ENCODE measurements around the gene NFKBIB. TPM values are rescaled to one million over a fixed set of nuclear protein-coding genes. Genes with fewer than 3 reads are reported as not detected.

NFKBIB gene, protein sequence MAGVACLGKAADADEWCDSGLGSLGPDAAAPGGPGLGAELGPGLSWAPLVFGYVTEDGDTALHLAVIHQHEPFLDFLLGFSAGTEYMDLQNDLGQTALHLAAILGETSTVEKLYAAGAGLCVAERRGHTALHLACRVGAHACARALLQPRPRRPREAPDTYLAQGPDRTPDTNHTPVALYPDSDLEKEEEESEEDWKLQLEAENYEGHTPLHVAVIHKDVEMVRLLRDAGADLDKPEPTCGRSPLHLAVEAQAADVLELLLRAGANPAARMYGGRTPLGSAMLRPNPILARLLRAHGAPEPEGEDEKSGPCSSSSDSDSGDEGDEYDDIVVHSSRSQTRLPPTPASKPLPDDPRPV
- polyA plus RNA-seq (12.3 to 14.4 TPM (median 13.7 TPM) in 3 replicates), polyA minus RNA-seq (1.6 to 5.7 TPM (median 3.0 TPM) in 3 replicates)
- polyA plus RNA-seq (2011; ENCODE audit: low read depth), result 14.5 TPM
- 7.5 and 18.5 TPM in 2 replicates for polyA plus RNA-seq (2011; cell fraction: cytosol; rRNA removed)
- 8.7 and 14.6 TPM in 2 replicates for polyA plus RNA-seq (2011; cell fraction: nucleus; rRNA removed)
- 21.0 and 22.2 TPM in 2 replicates for polyA plus RNA-seq (2012; ENCODE audit: low replicate concordance)
- polyA minus RNA-seq (2011; cell fraction: cytosol; rRNA and poly(A)+ RNA removed), result 13.8 TPM
- 2.9 and 5.1 TPM in 2 replicates for polyA minus RNA-seq (2011; cell fraction: nucleus; rRNA and poly(A)+ RNA removed)

DNA sequence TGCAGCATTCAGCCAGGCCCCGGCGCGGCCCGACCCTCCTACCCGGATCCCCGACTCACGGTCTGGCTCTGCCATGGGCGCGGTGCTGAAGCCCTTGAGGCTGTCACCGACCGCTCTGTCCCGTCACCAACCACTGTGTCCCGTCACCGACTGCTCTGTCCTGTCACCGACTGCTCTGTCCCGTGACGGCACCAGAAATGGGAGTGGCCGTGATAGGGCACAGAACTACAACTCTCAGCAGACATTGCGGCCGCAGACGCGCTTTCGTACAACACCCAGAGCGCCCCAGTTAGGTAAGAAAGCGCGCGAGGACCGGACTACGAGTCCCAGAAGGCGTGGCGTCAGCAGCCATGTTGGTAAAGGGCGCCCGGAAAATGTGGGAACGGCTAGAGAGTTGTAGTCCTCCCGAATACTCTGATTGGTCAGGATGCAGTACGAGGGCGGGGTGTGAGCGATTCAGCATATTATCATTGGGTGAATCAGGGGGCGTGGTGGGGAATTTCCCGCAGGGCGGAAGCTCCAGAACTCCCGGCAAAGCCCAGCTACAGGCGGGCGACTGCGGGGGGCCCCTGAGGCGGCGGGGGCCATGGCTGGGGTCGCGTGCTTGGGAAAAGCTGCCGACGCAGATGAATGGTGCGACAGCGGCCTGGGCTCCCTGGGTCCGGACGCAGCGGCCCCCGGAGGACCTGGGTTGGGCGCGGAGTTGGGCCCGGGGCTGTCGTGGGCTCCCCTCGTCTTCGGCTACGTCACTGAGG is at the start of gene NFKBIB, which contains the start of gene SIRT2:
TSS of gene NFKBIB (plus strand) at position 523 of the 755 bp plus-strand sequence. CDS start at position 587, 64 bp downstream.
TSS of gene SIRT2 (minus strand) at position 172 of the 755 bp plus-strand sequence. CDS start at position 75, 97 bp downstream.
- Histone ChIP-seq H3K27ac (ENCODE audit: control insufficient read depth, insufficient read depth, low read length) (peak within 1 kb of the TSS; percentile 97), H3K79me2 (ENCODE audit: control insufficient read depth, insufficient read depth, low read length) (peaks cover 28% of the 10 kb centered on the region), H3K9ac (ENCODE audit: control insufficient read depth, extremely low read depth, insufficient read depth, low read length) (peak within 1 kb of the TSS; percentile 98), H3K36me3 (ENCODE audit: control insufficient read depth in 2 of 2, extremely low read depth in 1 of 2, insufficient read depth in 2 of 2, low read length in 2 of 2) (no peaks in the 10 kb centered on the region), H4K20me1 (ENCODE audit: control insufficient read depth, extremely low read depth, insufficient read depth, low read length) (no peaks in the 10 kb centered on the region), H3K27me3 (ENCODE audit: control insufficient read depth, extremely low read depth, insufficient read depth, low read length) (no peaks in the 10 kb centered on the region), H3K4me2 (ENCODE audit: control insufficient read depth, extremely low read depth, insufficient read depth, low read depth, low read length) (peak within 1 kb of the TSS; percentile 100), H3K4me3 (ENCODE audit: control insufficient read depth in 2 of 3, extremely low read depth in 1 of 3, insufficient read depth in 2 of 3, low read depth in 1 of 3, low read length in 3 of 3) (peak within 1 kb of the TSS; percentile 80 to 98 (median 96)), H3K9me1 (ENCODE audit: control insufficient read depth, extremely low read depth, insufficient read depth, low read length) (no peaks in the 10 kb centered on the region), H2AFZ (ENCODE audit: control insufficient read depth, low read length) (peak within 1 kb of the TSS; percentile 96), H3K4me1 (ENCODE audit: control insufficient read depth, extremely low read depth, insufficient read depth, low read length) (peaks cover 14% of the 10 kb centered on the region), H3K9me3 (ENCODE audit: control insufficient read depth, low read depth, low read length) (no peaks in the 10 kb centered on the region)
- TF ChIP-seq, protein P1, sequence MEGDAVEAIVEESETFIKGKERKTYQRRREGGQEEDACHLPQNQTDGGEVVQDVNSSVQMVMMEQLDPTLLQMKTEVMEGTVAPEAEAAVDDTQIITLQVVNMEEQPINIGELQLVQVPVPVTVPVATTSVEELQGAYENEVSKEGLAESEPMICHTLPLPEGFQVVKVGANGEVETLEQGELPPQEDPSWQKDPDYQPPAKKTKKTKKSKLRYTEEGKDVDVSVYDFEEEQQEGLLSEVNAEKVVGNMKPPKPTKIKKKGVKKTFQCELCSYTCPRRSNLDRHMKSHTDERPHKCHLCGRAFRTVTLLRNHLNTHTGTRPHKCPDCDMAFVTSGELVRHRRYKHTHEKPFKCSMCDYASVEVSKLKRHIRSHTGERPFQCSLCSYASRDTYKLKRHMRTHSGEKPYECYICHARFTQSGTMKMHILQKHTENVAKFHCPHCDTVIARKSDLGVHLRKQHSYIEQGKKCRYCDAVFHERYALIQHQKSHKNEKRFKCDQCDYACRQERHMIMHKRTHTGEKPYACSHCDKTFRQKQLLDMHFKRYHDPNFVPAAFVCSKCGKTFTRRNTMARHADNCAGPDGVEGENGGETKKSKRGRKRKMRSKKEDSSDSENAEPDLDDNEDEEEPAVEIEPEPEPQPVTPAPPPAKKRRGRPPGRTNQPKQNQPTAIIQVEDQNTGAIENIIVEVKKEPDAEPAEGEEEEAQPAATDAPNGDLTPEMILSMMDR (optimal IDR thresholded peaks at IDR 0.05 in 1 of 3, IDR thresholded peaks at IDR 0.05 in 1 of 3, conservative IDR thresholded peaks at IDR 0.05 in 1 of 3; ENCODE audit: extremely low read depth in 1 of 3, insufficient read depth in 2 of 3, low read length in 3 of 3), result no peak
- no peak for TF ChIP-seq EZH2 (IDR thresholded peaks at IDR 0.05; ENCODE audit: low read length)
- dilution Hi-C loops (cut with MboI; ENCODE audit: extremely low pct_ligation_motif_present, low sequenced_read_pairs), result no loop called here
- peak; percentile 96 for DNase-seq (ENCODE audit: low read depth, low spot score)
- FAIRE-seq, result peak; percentile 87

DNA sequence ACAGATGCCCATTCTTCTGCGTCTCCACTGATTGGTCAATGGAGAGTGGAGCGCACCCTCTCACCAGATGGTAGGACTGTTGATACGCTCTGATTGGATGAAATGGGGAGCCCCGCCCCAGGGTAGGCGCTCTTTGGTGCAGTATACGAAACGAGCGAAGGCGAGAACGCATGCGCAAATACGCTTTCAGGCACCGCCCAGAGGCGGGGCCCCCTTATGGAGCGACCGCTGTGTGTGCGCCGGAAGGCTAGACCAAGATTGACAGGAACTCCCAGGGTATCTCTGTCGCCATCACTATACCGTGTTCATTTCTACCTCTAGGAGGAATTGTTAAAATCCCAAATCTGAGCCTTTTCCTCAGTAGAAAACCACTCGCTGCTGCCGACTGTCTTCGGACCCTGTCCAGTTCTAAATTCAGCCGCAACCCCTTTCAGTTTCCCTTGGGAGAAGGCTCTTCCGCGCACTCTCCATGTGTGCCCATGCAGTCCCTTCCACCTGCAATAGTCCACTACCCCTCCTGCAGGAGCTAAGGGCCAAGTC is 49.3 kb upstream of the NFKBIB start:
- peak overlapping the region; percentile 86 for H3K4me2 ChIP-seq (ENCODE audit: control insufficient read depth, extremely low read depth, insufficient read depth, low read depth, low read length)
- H3K27me3 ChIP-seq (ENCODE audit: control insufficient read depth, extremely low read depth, insufficient read depth, low read length), result no peaks in the 10 kb centered on the region
- peak overlapping the region; percentile 0 for H2AFZ ChIP-seq (ENCODE audit: control insufficient read depth, low read length)
- peak; percentile 100 for DNase-seq (ENCODE audit: low read depth, low spot score)
- no peaks in the 10 kb centered on the region for H3K9me3 ChIP-seq (ENCODE audit: control insufficient read depth, low read depth, low read length)
- peaks cover 2% of the 10 kb centered on the region for H3K9me1 ChIP-seq (ENCODE audit: control insufficient read depth, extremely low read depth, insufficient read depth, low read length)
- peaks cover 35% of the 10 kb centered on the region for H3K79me2 ChIP-seq (ENCODE audit: control insufficient read depth, insufficient read depth, low read length)
- H3K4me1 ChIP-seq (ENCODE audit: control insufficient read depth, extremely low read depth, insufficient read depth, low read length), result peaks cover 36% of the 10 kb centered on the region
- H3K4me3 ChIP-seq (ENCODE audit: control insufficient read depth in 2 of 3, extremely low read depth in 1 of 3, insufficient read depth in 2 of 3, low read depth in 1 of 3, low read length in 3 of 3), result peak overlapping the region; percentile 49 to 74 (median 70)
- peaks cover 13% of the 10 kb centered on the region for H4K20me1 ChIP-seq (ENCODE audit: control insufficient read depth, extremely low read depth, insufficient read depth, low read length)
- TF ChIP-seq, protein P1 (optimal IDR thresholded peaks at IDR 0.05 in 1 of 3, IDR thresholded peaks at IDR 0.05 in 1 of 3, conservative IDR thresholded peaks at IDR 0.05 in 1 of 3; ENCODE audit: extremely low read depth in 1 of 3, insufficient read depth in 2 of 3, low read length in 3 of 3), result peak in 1 of 3 experiments; percentile 27
- no peak for TF ChIP-seq EZH2 (IDR thresholded peaks at IDR 0.05; ENCODE audit: low read length)
- peaks cover 20 to 25% of the 10 kb centered on the region in 2 experiments for H3K36me3 ChIP-seq (ENCODE audit: control insufficient read depth in 2 of 2, extremely low read depth in 1 of 2, insufficient read depth in 2 of 2, low read length in 2 of 2)
- H3K9ac ChIP-seq (ENCODE audit: control insufficient read depth, extremely low read depth, insufficient read depth, low read length), result peak overlapping the region; percentile 77
- dilution Hi-C loops (cut with MboI; ENCODE audit: extremely low pct_ligation_motif_present, low sequenced_read_pairs), result no loop called here
- peak overlapping the region; percentile 76 for H3K27ac ChIP-seq (ENCODE audit: control insufficient read depth, insufficient read depth, low read length)
- no peak for FAIRE-seq

All from keratinocyte (primary cell).